GM23248 (cell line): Measurements from ENCODE around the gene TCF23. TPM values are rescaled to one million over a fixed set of nuclear protein-coding genes. Genes with fewer than 3 reads are reported as not detected.

Source experiments
- DNase-seq: peaks from one replicate; pipeline ENCODE4 v3.0.0-alpha.2; 2015
- H2AFZ ChIP-seq: fragments of 200-600 bp; sonication (generic); 2 replicates; pipeline ENCODE4 v1.6.1; 2016; ENCODE audit warnings: antibody characterized with exemption
- H3F3A ChIP-seq: fragments of 200-600 bp; sonication (generic); 2 replicates; pipeline ENCODE4 v1.6.1; 2016; ENCODE audit warnings: mild to moderate bottlenecking, antibody characterized with exemption, mixed run types; ENCODE audit not compliant: insufficient read depth
- H3K27ac ChIP-seq: fragments of 200-600 bp; sonication (generic); 2 replicates; pipeline ENCODE4 v1.5.1; 2016; ENCODE audit warnings: mild to moderate bottlenecking
- H3K27me3 ChIP-seq: fragments of 200-600 bp; sonication (generic); replicated peaks from 2 replicates; pipeline ENCODE4 v1.6.1; 2016; ENCODE audit warnings: mild to moderate bottlenecking; ENCODE audit not compliant: insufficient read depth
- H3K36me3 ChIP-seq: fragments of 200-600 bp; sonication (generic); 2 replicates; pipeline ENCODE4 v1.6.1; 2016; ENCODE audit warnings: low read depth, mild to moderate bottlenecking
- H3K4me1 ChIP-seq: fragments of 200-600 bp; sonication (generic); 2 replicates; pipeline ENCODE4 v1.6.1; 2016; ENCODE audit warnings: mild to moderate bottlenecking; ENCODE audit not compliant: insufficient read depth
- H3K4me2 ChIP-seq: fragments of 200-600 bp; sonication (generic); one replicate; pipeline ENCODE4 v1.6.1; 2016; ENCODE audit warnings: mild to moderate bottlenecking; ENCODE audit not compliant: unreplicated experiment
- H3K4me3 ChIP-seq: fragments of 200-600 bp; sonication (generic); 2 replicates; pipeline ENCODE4 v1.5.1; 2016; ENCODE audit warnings: mild to moderate bottlenecking
- H3K79me2 ChIP-seq: fragments of 200-600 bp; sonication (generic); 2 replicates; pipeline ENCODE4 v1.6.1; 2016; ENCODE audit warnings: mild to moderate bottlenecking; ENCODE audit not compliant: insufficient read depth
- H3K9ac ChIP-seq: fragments of 200-600 bp; sonication (generic); 2 replicates; pipeline ENCODE4 v1.6.1; 2016; ENCODE audit warnings: mild to moderate bottlenecking
- H3K9me2 ChIP-seq: fragments of 200-600 bp; sonication (generic); 2 replicates; pipeline ENCODE4 v1.6.1; 2016; ENCODE audit warnings: mixed run types, mild to moderate bottlenecking, moderate library complexity; ENCODE audit not compliant: insufficient read depth
- H3K9me3 ChIP-seq: fragments of 200-600 bp; sonication (generic); one replicate; pipeline ENCODE4 v1.6.1; 2017; ENCODE audit warnings: low read depth
- H4K20me1 ChIP-seq: fragments of 200-600 bp; sonication (generic); 2 replicates; pipeline ENCODE4 v1.6.0; 2016; ENCODE audit not compliant: insufficient read depth
- EZH2 ChIP-seq: fragments of 200-600 bp; sonication (generic); IDR thresholded peaks from 2 replicates; pipeline ENCODE4 v1.6.1; 2018; ENCODE audit warnings: antibody characterized with exemption, mild to moderate bottlenecking; ENCODE audit not compliant: insufficient read depth, poor library complexity, severe bottlenecking
- EZH2phosphoT487 ChIP-seq: fragments of 200-600 bp; sonication (generic); IDR thresholded peaks from 2 replicates; pipeline ENCODE4 v1.6.1; 2018; ENCODE audit warnings: antibody characterized with exemption, moderate library complexity, mild to moderate bottlenecking, low read depth; ENCODE audit not compliant: insufficient read depth
- WGBS, 2 experiments: methylation state at CpG; one replicate each; pipeline ENCODE4 v1.1.6; 2015 to 2017; ENCODE audit warnings: low lambda C conversion rate in 2 of 2, low coverage in 1 of 2; ENCODE audit errors: missing lambda C conversion rate in 2 of 2; 5-methylcytosine and 5-hydroxymethylcytosine counted together
- in situ Hi-C: fragments of 300-500 bp; cut with MboI; formaldehyde crosslinking; loops from 2 replicates; pipeline ENCODE4 v1.15.0; 2020
- polyA plus RNA-seq: library from polyadenylated mRNA; unstranded; fragments of >200 nt; fragmentation: Nextera tagmentation; extraction: Ambion mirVana; gene quantifications from 2 replicates; pipeline ENCODE4 v1.2.1, GENCODE V29; 2016
- total RNA-seq: library from RNA; depleted of rRNA; stranded (reverse); fragments of >200 nt; shearing (Covaris generic); gene quantifications from 2 replicates; pipeline ENCODE4 v1.2.3, GENCODE V29; 2014; rRNA removed

Gene TCF23
- total and polyA plus RNA-seq, 2 experiments from 2014 or later: not detected

DNA sequence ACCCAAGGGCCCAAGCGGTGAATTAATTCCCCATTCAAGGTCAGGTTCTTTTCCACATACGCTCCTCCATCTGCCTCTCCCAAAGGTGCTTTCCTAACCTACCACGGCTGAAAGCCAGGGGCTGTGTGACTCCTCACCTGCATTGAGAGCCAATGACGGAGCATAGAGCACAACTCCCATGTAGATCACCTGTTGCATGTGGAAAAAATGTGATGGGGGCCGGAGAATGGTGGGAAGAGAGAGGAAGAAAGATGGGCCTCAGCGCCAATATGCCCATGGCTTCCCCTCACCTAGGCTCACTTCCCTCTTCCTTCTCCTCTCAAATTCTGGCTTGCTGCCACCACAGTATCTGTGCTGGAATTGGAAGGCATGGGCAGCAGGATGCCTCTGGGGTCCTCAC is 57.5 kb downstream of the TCF23 start:
- H3K9me3 ChIP-seq: no peaks in the 10 kb centered on the region
- no peak overlapping the region for H3K27ac ChIP-seq
- WGBS, 2 experiments: 96 to 99% methylated on average over 6 of the region's 6 CpGs
- no peaks in the 10 kb centered on the region for H4K20me1 ChIP-seq
- H3K9me2 ChIP-seq: no peaks in the 10 kb centered on the region
- DNase-seq: no peak
- H3K4me1 ChIP-seq: 0 out of 2 replicates have a peak, but pooled peaks cover 3% of the 10 kb centered on the region
- no peak overlapping the region for H3K4me2 ChIP-seq
- no peak overlapping the region for H3K4me3 ChIP-seq
- H3K27me3 ChIP-seq: no peaks in the 10 kb centered on the region
- TF ChIP-seq EZH2phosphoT487 (no peak), EZH2 (no peak)
- H3F3A ChIP-seq: no peaks in the 10 kb centered on the region
- H3K9ac ChIP-seq: no peak overlapping the region
- in situ Hi-C loops: no loop called here
- no peaks in the 10 kb centered on the region for H3K79me2 ChIP-seq
- no peak overlapping the region for H2AFZ ChIP-seq
- no peaks in the 10 kb centered on the region; the same call in 1 of the 2 replicates for H3K36me3 ChIP-seq

Other genes starting within 250 kb of the TCF23 start
- gene MAPRE3, start 178.4 kb upstream of the TCF23 start, total RNA-seq: 5.4 and 7.9 TPM in 2 replicates
- gene MAPRE3, start 178.4 kb upstream of the TCF23 start, polyA plus RNA-seq: 21.6 and 23.0 TPM in 2 replicates
- gene TMEM214, start 116.0 kb upstream of the TCF23 start, total RNA-seq: 74.9 and 90.4 TPM in 2 replicates
- 70.9 and 75.7 TPM in 2 replicates for gene TMEM214, start 116.0 kb upstream of the TCF23 start, polyA plus RNA-seq
- gene AGBL5, start 97.3 kb upstream of the TCF23 start, total RNA-seq: 15.2 and 17.8 TPM in 2 replicates
- gene AGBL5, start 97.3 kb upstream of the TCF23 start, polyA plus RNA-seq: 19.7 TPM in 2 replicates
- 445 and 499 TPM in 2 replicates for gene OST4, start 77.3 kb upstream of the TCF23 start, total RNA-seq
- gene OST4, start 77.3 kb upstream of the TCF23 start, polyA plus RNA-seq: 906 and 942 TPM in 2 replicates
- 219 and 229 TPM in 2 replicates for gene EMILIN1, start 70.4 kb upstream of the TCF23 start, total RNA-seq
- 61.5 and 65.0 TPM in 2 replicates for gene EMILIN1, start 70.4 kb upstream of the TCF23 start, polyA plus RNA-seq
- not detected in 2 replicates for gene KHK, start 62.2 kb upstream of the TCF23 start, total RNA-seq
- 0.24 and 0.51 TPM in 2 replicates for gene KHK, start 62.2 kb upstream of the TCF23 start, polyA plus RNA-seq
- gene CGREF1, start 29.9 kb upstream of the TCF23 start, total RNA-seq: 19.2 and 23.3 TPM in 2 replicates
- gene CGREF1, start 29.9 kb upstream of the TCF23 start, polyA plus RNA-seq: 17.2 and 17.8 TPM in 2 replicates
- not detected in 2 replicates for gene ABHD1, start 25.2 kb upstream of the TCF23 start, total RNA-seq
- gene ABHD1, start 25.2 kb upstream of the TCF23 start, polyA plus RNA-seq: not detected in 2 replicates
- 52.2 and 55.9 TPM in 2 replicates for gene PREB, start 14.4 kb upstream of the TCF23 start, total RNA-seq
- gene PREB, start 14.4 kb upstream of the TCF23 start, polyA plus RNA-seq: 40.8 and 45.0 TPM in 2 replicates
- gene PRR30, start 9.6 kb upstream of the TCF23 start, total RNA-seq: not detected in 2 replicates
- gene PRR30, start 9.6 kb upstream of the TCF23 start, polyA plus RNA-seq: not detected in 2 replicates
- gene ATRAID, start 63.0 kb downstream of the TCF23 start, total RNA-seq: 170 and 214 TPM in 2 replicates
- gene ATRAID, start 63.0 kb downstream of the TCF23 start, polyA plus RNA-seq: 304 and 311 TPM in 2 replicates
- gene SLC5A6, start 63.3 kb downstream of the TCF23 start, total RNA-seq: 13.5 and 19.9 TPM in 2 replicates
- gene SLC5A6, start 63.3 kb downstream of the TCF23 start, polyA plus RNA-seq: 9.4 and 10.4 TPM in 2 replicates
- 23.9 and 27.7 TPM in 2 replicates for gene CAD, start 68.4 kb downstream of the TCF23 start, total RNA-seq
- gene CAD, start 68.4 kb downstream of the TCF23 start, polyA plus RNA-seq: 17.1 and 19.2 TPM in 2 replicates
- gene SLC30A3, start 114.0 kb downstream of the TCF23 start, total RNA-seq: not detected in 2 replicates
- not detected in 2 replicates for gene SLC30A3, start 114.0 kb downstream of the TCF23 start, polyA plus RNA-seq
- not detected in 2 replicates for gene DNAJC5G, start 126.4 kb downstream of the TCF23 start, total RNA-seq
- gene DNAJC5G, start 126.4 kb downstream of the TCF23 start, polyA plus RNA-seq: not detected in 2 replicates
- not detected in 2 replicates for gene TRIM54, start 133.4 kb downstream of the TCF23 start, total RNA-seq
- gene TRIM54, start 133.4 kb downstream of the TCF23 start, polyA plus RNA-seq: not detected in 2 replicates
- gene UCN, start 159.4 kb downstream of the TCF23 start, total RNA-seq: not detected in 2 replicates
- 1.3 and 1.6 TPM in 2 replicates for gene UCN, start 159.4 kb downstream of the TCF23 start, polyA plus RNA-seq
- 91.0 and 94.0 TPM in 2 replicates for gene MPV17, start 174.1 kb downstream of the TCF23 start, total RNA-seq
- 128 and 138 TPM in 2 replicates for gene MPV17, start 174.1 kb downstream of the TCF23 start, polyA plus RNA-seq
- 22.6 and 43.1 TPM in 2 replicates for gene GTF3C2, start 207.8 kb downstream of the TCF23 start, total RNA-seq
- gene GTF3C2, start 207.8 kb downstream of the TCF23 start, polyA plus RNA-seq: 23.8 and 26.4 TPM in 2 replicates
- gene EIF2B4, start 221.3 kb downstream of the TCF23 start, total RNA-seq: 26.6 and 29.2 TPM in 2 replicates
- gene EIF2B4, start 221.3 kb downstream of the TCF23 start, polyA plus RNA-seq: 50.1 and 55.2 TPM in 2 replicates
- 163 and 193 TPM in 2 replicates for gene SNX17, start 221.6 kb downstream of the TCF23 start, total RNA-seq
- 173 and 183 TPM in 2 replicates for gene SNX17, start 221.6 kb downstream of the TCF23 start, polyA plus RNA-seq
- gene ZNF513, start 231.7 kb downstream of the TCF23 start, total RNA-seq: 6.7 and 9.5 TPM in 2 replicates
- gene ZNF513, start 231.7 kb downstream of the TCF23 start, polyA plus RNA-seq: 6.0 and 6.6 TPM in 2 replicates